Prostate gland (tissue), 2 donors: ENCODE measurements around the gene BICC1. TPM values are rescaled to one million over a fixed set of nuclear protein-coding genes. Genes with fewer than 3 reads are reported as not detected.

Experiments
- DNase-seq: peaks from one replicate; pipeline ENCODE4 v3.0.0-alpha.2; 2019; ENCODE audit warnings: low spot score
- H3K27ac ChIP-seq, 2 donors: fragments of 200-600 bp; sonication (generic); 2 replicates each; pipeline ENCODE4 v1.5.1; 2017 to 2019
- H3K27me3 ChIP-seq: fragments of 200-600 bp; sonication (generic); replicated peaks from 2 replicates; pipeline ENCODE4 v1.5.1; 2019; ENCODE audit not compliant: insufficient read depth
- H3K36me3 ChIP-seq, 2 donors: fragments of 200-600 bp; sonication (generic); 1 replicate in 1 of 2; 2 replicates in 1 of 2; pipeline versions ENCODE4 v1.5.1 to v1.8.1; 2017 to 2019
- H3K4me1 ChIP-seq: fragments of 200-600 bp; sonication (generic); replicated peaks from 2 replicates; pipeline ENCODE4 v1.5.1; 2019
- H3K4me3 ChIP-seq, 2 donors: fragments of 200-600 bp; sonication (generic); 2 replicates each; pipeline ENCODE4 v1.5.1; 2017 to 2019
- H3K9me3 ChIP-seq: fragments of 200-600 bp; sonication (generic); 2 replicates; pipeline ENCODE4 v1.5.1; 2017
- CTCF ChIP-seq, 4 experiments: fragments of 200-600 bp in 2 of 4; fragments of 450-650 bp in 2 of 4; sonication (generic) in 2 of 4; IDR thresholded peaks; 1 replicate in 3 of 4; 2 replicates in 1 of 4; pipeline ENCODE4 v1.5.1; 2016 to 2019; ENCODE audit warnings: antibody characterized with exemption in 4 of 4, mild to moderate bottlenecking in 2 of 4, moderate library complexity in 2 of 4
- POLR2A ChIP-seq: fragments of 450-650 bp; IDR thresholded peaks from one replicate; pipeline ENCODE4 v1.6.1; 2016; ENCODE audit warnings: antibody characterized with exemption, mild to moderate bottlenecking
- POLR2AphosphoS5 ChIP-seq: sonication (generic); formaldehyde crosslinking; IDR thresholded peaks from one replicate; pipeline ENCODE4 v1.6.1; 2017; ENCODE audit warnings: antibody characterized with exemption
- WGBS: methylation state at CpG from one replicate; pipeline ENCODE4 v1.1.5; 2018; 5-methylcytosine and 5-hydroxymethylcytosine counted together
- intact Hi-C: fragments of 100-400 bp; cut with DNase I; formaldehyde crosslinking; loops from one replicate; pipeline ENCODE4 v1.14.2; 2022
- total RNA-seq, 2 donors: library from RNA; depleted of rRNA; stranded (reverse); fragments of >200 nt; gene quantifications; one replicate each; pipeline ENCODE4 v1.1.0, GENCODE V29; 2016

The BICC1 gene
- total RNA-seq, 2 donors from 2014 or later = 5.1 to 12.7 TPM

- no peaks in the 10 kb centered on the region for H3K4me1 ChIP-seq
- no peaks in the 10 kb centered on the region for H3K27me3 ChIP-seq
- intact Hi-C loops = no loop called here
- no peak overlapping the region for H3K4me3 ChIP-seq
- no peak overlapping the region for H3K27ac ChIP-seq
- no peaks in the 10 kb centered on the region for H3K36me3 ChIP-seq
- TF ChIP-seq CTCF (IDR thresholded peaks at IDR 0.05) (no peak), POLR2A (no peak), POLR2AphosphoS5 (no peak)
- DNase-seq = no peak
- no peaks in the 10 kb centered on the region for H3K9me3 ChIP-seq
These were observed 30.5 kb downstream of the BICC1 start for GRCh38 chr10:58543141-58543540.

- Histone ChIP-seq H3K9me3 (no peaks in the 10 kb centered on the region), H3K27ac (no peak overlapping the region), H3K27me3 (no peaks in the 10 kb centered on the region), H3K4me3 (no peak overlapping the region), H3K36me3 (no peaks in the 10 kb centered on the region), H3K4me1 (no peaks in the 10 kb centered on the region)
- no peak for TF ChIP-seq POLR2A
- no peak for TF ChIP-seq POLR2AphosphoS5
- TF ChIP-seq CTCF (IDR thresholded peaks at IDR 0.05) = no peak
- no peak for DNase-seq
- 56% methylated on average over 1 of the region's 1 CpG for WGBS
- intact Hi-C loops = no loop called here
These were observed 31.5 kb downstream of the BICC1 start for GRCh38 chr10:58544135-58544534.

- H3K4me3 ChIP-seq = no peak overlapping the region
- H3K36me3 ChIP-seq = no peaks in the 10 kb centered on the region
- no peaks in the 10 kb centered on the region for H3K4me1 ChIP-seq
- intact Hi-C loops = no loop called here
- H3K9me3 ChIP-seq = no peaks in the 10 kb centered on the region
- no peaks in the 10 kb centered on the region for H3K27me3 ChIP-seq
- 74% methylated on average over 4 of the region's 4 CpGs for WGBS
- TF ChIP-seq POLR2AphosphoS5 (no peak), POLR2A (no peak), CTCF (IDR thresholded peaks at IDR 0.05) (no peak)
- DNase-seq = no peak
- no peak overlapping the region for H3K27ac ChIP-seq
These were observed 32.8 kb downstream of the BICC1 start for GRCh38 chr10:58545427-58545826.

- Histone ChIP-seq H3K4me3 (no peak overlapping the region), H3K36me3 (no peaks in the 10 kb centered on the region), H3K27ac (no peak overlapping the region), H3K27me3 (no peaks in the 10 kb centered on the region), H3K9me3 (no peaks in the 10 kb centered on the region), H3K4me1 (no peaks in the 10 kb centered on the region)
- no peak for DNase-seq
- 56% methylated on average over 1 of the region's 1 CpG for WGBS
- TF ChIP-seq CTCF (IDR thresholded peaks at IDR 0.05) (no peak), POLR2AphosphoS5 (no peak), POLR2A (no peak)
- intact Hi-C loops = no loop called here
These were observed 33.5 kb downstream of the BICC1 start for GRCh38 chr10:58546137-58546536.

- intact Hi-C loops = no loop called here
- WGBS = 87% methylated on average over 2 of the region's 2 CpGs
- DNase-seq = no peak
- Histone ChIP-seq H3K27me3 (no peaks in the 10 kb centered on the region), H3K36me3 (no peaks in the 10 kb centered on the region), H3K9me3 (no peaks in the 10 kb centered on the region), H3K27ac (no peak overlapping the region), H3K4me3 (no peak overlapping the region), H3K4me1 (no peaks in the 10 kb centered on the region)
- TF ChIP-seq CTCF (IDR thresholded peaks at IDR 0.05) = no peak
- no peak for TF ChIP-seq POLR2AphosphoS5
- TF ChIP-seq POLR2A = no peak
These were observed 34.2 kb downstream of the BICC1 start for GRCh38 chr10:58546722-58547445.
